Measurements from ENCODE around the gene ADAMTS7.
"Not testable (repeated sequence)": the region's sequence is repeated elsewhere in the genome, so short reads cannot be mapped to it uniquely, and the experiment has no call there.

The ADAMTS7 gene

DNA sequence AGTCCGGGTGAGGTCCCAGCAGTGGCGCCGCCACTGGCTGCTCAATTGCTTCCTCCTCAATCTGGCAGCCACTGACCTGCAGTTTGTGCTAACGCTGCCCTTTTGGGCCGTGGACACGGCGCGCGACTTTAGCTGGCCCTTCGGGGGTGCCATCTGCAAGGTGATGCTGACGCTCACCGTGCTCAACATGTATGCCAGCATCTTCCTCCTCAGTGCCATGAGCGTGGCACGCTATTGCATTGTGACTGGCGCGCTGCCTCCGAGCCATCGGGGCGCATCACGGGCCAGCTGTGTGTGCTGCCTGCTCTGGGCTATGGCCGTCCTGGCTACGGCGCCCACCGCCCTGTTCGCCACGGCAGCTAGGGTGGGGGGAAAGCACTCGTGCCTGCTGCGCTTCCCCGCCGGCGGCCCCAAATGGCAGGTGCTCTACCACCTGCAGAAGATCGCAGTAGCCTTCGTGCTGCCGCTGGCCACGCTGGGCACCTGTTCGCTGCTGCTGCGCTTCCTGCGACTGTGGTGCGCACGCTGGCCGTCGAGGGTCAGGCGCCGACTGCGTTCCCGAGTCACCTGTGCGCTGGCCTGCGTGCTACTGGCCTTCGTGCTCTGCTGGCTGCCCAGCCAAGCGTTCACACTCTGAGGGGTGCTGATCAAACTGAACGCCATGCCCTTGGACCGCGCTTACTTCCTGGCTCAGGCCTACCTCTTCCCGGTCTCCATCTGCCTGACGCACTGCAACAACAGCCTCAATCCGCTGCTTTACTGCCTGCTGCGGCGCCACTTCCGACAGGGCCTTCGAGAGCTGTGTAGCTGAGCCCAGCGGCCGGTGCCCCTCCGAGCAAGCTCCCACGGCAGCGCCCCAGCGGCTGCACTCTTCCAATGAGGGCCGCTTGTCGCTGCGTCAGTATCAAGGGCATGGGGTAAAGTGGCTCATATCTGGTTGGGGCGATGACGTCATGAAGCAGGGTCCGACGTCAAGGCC lies 20.3 kb upstream of the ADAMTS7 start:
- Histone ChIP-seq H3K4me3 (peak overlapping the region in 3 of 7 experiments; percentile 2 to 17 (median 15)), H3K27ac (no peak overlapping the region)

DNA sequence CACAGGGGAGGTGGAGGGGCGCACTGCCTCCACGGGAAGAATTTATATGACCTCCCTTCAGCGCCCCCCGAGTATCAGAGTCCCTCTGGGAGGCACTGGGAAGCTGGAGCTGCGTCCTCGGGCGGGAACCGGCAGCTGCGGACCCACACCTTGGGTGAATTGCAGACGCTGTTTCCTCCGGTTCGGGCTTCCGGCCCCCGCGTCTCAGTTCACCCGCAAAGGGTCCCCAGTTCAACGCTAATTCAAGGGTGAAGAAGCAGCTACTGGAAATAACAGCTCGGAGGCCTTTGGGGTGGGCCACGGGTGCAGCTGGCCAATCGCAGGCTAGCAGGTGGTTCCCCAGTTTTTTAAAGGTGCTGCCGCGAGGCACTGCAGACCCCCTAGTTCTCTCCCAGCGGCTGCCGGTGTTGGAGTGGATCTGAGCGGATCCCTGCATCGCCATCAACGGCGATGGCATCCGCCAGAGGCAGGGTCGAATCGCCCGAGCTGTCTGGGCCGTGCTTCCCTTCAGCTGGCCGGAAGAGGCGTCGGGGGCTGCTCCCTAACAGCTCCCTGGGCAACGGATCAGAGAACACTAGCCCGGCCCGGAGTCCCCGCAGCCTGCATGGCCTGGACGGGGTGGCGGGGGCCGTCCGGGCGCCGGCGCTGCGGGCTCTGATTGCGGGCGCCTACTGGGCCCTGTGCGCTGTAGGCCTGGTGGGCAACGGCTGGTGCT lies 19.4 kb upstream of the ADAMTS7 start:
- H3K4me3 ChIP-seq: peak overlapping the region in 3 of 7 experiments; percentile 2 to 17 (median 15)
- no peak overlapping the region for H3K27ac ChIP-seq

DNA sequence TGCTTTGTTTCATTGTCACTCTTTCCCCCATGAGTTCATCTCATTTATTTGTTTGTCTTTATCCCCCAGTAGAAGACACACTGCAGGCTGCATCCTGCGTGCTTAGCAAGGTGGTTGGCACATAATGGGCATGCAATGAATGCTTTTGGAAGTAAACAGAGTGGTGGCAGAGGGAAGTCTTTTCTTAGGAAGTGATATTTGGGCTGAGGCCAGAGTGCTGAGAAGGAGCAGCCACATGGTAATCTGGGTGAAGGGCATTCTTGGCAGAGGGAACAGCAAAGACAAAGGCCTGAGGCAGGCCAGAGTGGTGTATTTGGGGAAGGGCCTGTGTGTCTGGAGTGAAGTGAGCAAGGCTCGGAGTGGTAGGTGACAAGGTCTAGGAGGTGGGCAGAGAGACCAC lies 17.7 kb upstream of the ADAMTS7 start:
- Histone ChIP-seq H3K4me3 (no peak overlapping the region), H3K27ac (no peak overlapping the region)

DNA sequence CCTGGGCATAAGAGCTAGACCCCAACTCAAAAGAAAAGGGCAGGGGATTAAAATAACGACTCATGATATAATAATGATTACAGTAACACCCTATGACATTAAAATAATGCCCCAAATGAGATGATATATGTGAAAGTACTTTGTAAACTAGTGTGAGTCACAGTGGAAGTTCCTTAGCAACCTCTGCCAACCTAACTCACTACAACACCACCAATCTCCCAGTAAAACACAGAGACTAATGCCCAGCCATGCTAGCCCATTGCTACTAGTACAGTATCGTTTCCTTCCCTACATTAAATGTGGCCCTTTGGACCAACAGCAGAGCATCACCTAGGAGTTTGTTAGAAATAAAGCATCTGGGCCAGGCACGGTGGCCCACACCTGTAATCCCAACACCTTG lies 11.2 kb upstream of the ADAMTS7 start:
- Histone ChIP-seq H3K4me3 (no peak overlapping the region), H3K27ac (no peak overlapping the region)

DNA sequence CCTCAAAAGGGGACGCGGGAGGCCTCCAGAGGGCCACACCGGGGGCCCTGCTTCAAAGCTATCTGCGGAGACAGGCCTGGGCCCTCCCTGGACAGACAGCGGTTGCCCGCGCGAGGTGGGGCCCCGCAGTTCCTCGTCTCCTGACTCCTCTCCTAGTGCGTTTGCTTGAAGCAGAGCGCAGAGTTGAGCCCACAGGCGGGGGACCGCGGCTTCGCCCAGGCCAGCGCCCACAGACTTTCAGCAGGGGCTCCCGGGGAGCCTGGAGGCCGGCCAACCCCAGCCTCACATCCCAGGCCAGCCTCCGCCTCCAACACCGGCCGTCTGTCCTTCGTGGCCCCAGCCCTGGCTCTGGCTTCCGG lies 540 bp upstream of the ADAMTS7 start:
- Histone ChIP-seq H3K27ac (peak overlapping the region in 17 of 21 experiments; percentile 1 to 84 (median 61)), H3K4me3 (peak overlapping the region; percentile 41 to 70 (median 57))

DNA sequence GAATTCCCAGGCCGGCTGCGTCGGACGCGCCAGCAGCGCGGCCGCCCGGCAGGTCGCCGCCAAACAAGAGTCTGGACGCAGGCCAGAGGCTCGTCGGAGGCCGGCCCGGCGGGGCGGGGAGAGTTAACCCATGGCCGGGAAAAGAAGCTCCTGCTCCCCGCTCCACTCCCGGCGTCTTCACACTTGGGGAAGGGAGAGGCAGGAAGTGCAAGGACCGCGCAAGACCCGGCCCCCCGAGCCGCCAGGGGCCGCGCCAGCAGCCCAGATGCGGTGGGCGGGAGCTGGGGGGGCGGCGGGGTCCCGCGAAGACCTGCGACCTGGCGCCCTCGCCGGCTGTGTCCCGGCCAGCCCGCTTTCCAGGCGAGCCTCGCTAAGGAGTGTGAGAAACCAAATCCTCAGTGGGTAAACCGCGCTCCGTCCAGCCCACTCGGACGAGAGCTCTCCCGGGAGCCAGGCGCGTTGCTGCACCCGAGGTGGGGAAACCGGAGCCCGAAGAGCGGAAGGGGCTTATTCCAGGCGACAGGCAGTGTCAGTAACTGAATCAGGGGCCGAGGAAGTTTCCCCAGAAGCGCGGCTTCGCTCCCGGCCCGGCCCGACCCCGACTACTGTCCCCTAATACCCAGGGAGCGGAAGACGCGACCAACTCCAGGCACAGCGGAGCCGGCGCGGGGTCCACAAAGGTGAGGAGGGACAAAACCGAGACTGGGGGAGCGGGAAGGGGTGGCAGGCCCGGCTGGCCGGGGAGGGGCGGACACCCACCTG lies 721 bp downstream of the ADAMTS7 start:
- peak overlapping the region in 13 of 21 experiments; percentile 20 to 73 (median 50) for H3K27ac ChIP-seq
- H3K4me3 ChIP-seq: peak overlapping the region; percentile 41 to 70 (median 57)

DNA sequence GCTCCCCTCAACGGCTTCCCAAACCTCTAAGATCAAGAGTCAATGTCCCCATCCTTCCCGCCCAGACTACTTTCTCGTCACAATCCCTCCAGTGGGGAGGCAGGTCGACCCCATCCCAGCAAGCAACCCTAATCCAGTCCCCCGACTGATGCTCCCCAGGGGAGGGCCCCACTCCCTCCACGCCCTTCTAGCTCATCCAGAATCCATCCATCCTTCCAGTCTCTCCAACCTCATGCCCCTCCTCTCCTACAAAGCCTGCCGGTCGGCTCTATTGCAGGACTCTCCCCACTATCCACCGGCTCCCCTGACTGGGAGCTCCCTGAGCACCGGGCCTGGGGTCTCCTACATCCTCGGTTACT lies 1.3 kb downstream of the ADAMTS7 start:
- H3K4me3 ChIP-seq: peak overlapping the region; percentile 41 to 70 (median 57)
- peak overlapping the region in 5 of 21 experiments; percentile 20 to 73 (median 50) for H3K27ac ChIP-seq

DNA sequence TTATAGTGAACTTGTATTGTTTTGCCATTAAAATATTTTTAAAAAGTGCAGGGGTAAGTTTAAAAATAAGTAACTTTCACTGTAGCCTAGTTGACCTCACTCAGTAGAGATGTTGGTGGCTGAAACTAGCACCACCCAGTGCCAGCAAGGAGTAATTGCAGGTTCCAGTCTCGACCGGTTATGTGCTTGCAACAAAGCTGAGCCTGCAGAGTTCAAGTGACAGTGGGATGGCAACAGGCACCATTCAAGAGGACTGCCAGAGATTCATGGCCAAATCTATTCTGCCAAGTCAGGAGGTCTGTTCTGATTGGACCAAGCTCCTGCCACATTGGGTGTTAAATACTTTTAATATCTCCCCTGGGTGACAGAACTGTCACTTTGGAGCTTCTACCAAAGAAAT lies 2.7 kb downstream of the ADAMTS7 start:
- Histone ChIP-seq H3K27ac (no peak overlapping the region), H3K4me3 (no peak overlapping the region)

DNA sequence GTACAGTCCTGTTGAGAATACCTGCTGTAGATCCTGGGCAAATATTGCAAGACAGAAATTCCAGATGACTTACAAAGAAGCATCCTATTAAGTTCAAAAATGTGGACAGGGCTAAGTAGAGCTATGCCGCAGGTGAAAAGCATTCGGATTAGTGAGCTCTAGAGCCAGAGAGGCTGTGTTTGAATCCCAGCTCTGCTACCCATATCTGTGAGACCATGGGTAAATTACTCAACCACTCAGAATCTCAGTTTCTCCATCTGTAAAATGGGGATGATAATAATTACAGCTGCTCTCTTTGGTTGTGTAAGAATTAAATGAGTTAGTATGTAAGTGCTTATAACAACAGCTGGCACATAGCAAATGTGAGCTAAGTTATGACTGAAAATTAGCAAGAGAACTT lies 3.9 kb downstream of the ADAMTS7 start:
- H3K4me3 ChIP-seq: no peak overlapping the region
- no peak overlapping the region for H3K27ac ChIP-seq

DNA sequence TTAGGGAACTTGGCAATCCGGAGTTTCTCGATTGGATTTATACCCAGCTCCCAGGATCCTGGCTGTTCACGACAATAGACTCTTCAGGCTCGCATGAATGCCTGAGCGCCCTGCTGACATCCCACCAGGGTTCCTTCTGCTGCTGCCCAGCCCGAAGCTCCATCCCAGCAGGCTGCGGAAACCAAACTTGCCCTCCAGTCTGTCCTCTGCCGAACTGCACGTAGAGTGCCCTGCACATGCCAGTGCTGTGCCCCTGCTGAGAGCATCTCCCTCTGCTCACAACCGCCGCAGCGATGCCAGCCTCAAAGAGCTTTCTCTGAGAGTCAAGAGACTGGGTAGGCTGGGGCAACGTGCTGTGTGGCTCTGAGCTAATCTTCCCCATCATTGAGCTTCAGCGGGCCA lies 6.9 kb downstream of the ADAMTS7 start:
- Histone ChIP-seq H3K27ac (no peak overlapping the region), H3K4me3 (no peak overlapping the region)

DNA sequence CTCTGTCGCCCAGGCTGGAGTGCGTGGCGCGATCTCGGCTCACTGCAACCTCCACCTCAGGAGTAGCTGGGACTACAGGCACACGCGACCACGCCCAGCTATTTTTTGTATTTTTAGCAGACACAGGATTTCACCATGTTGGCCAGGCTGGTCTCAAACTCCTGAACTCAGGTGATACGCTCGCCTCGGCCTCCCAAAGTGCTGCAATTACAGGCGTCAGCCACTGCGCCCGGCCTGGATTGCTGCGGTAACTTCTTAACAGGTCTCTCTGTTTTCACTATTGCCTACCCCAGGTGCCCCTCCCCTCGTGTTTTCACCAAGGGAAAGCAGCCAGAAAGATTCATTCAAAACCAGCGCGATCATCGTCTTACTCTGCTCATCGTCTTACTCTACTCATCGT lies 10.5 kb downstream of the ADAMTS7 start:
- H3K27ac ChIP-seq: no peak overlapping the region
- H3K4me3 ChIP-seq: no peak overlapping the region

DNA sequence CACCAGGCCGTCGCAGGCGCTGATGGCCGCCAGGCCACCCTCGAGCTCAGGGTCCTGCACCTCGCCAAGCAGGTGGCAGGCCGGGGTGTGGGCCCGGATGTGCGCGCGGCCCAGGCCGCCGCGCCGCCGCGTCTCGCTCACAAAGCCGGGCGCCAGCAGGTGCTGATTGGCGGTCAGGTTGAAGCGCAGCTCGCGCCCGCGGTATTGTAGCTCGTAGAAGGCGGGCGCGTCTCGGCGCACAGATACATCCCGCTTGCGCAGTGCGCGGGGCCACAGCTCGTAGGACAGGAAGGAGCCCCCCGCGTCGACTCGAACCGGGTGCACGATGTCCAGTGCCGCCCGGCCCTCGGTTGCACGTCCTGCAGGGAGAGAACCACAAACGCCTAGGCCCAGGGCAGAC lies 11.1 kb downstream of the ADAMTS7 start:
- no peak overlapping the region for H3K4me3 ChIP-seq
- H3K27ac ChIP-seq: no peak overlapping the region

DNA sequence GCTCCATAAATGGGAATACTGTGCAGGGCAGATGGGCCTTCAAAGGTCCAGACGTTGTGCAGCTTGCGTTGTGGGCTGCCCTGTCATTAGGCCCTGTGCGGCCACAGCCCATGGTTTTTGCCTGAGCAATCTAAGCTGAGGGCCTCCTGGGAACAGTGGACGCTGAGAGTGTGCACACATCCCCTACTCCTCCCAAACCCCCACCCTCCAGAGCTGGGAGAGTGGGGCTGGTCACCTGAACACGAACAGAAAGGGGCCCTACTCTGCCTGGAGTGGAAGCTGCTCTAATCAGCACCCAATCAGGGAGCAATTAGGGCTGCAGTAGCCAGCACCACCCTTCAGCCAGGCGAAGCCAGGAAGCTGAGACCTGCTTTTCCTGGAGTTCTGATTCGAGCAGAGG lies 12.2 kb downstream of the ADAMTS7 start:
- H3K4me3 ChIP-seq, H3K27ac ChIP-seq: not testable (repeated sequence)

DNA sequence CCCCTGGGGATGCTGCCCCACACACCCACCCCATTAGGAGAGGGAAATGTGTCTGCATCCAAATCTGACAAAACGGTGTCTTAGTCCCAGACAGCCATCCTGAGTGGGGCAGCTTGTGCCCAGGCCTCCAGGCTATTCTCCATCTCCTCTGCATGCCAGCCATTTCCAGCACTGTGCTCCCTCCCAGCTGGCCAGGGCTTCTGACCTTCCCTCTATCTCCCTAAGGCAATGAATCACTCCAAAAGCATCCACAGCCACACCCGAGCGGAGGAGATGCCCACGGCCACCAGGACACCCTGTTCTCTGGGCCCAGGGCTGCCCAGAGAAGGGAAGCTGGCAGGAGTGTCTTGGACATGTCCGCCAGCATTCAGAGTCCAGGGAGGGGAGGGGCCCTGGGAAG lies 12.9 kb downstream of the ADAMTS7 start:
- not testable (repeated sequence) for H3K27ac ChIP-seq, H3K4me3 ChIP-seq

DNA sequence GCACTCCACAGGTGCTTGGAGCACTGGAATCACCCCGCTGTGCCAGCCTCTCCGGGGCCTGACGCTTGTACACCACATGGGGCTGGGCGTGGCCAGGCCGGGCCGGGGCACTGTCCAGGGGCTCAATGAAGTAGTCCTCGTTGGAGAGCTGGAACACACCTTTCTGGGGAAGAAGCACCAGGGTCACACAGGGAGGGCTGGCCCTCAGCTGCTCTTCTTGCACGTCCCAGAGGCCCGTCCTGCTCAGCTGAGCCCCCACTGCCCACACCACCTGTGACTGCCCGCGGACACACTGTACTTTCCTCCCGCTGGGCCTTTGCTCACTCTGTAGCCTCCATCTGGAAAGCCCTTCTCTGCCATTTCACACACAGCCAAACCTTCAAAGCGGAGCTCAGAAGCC lies 13.3 kb downstream of the ADAMTS7 start:
- Histone ChIP-seq H3K27ac (no peak overlapping the region), H3K4me3 (no peak overlapping the region)

DNA sequence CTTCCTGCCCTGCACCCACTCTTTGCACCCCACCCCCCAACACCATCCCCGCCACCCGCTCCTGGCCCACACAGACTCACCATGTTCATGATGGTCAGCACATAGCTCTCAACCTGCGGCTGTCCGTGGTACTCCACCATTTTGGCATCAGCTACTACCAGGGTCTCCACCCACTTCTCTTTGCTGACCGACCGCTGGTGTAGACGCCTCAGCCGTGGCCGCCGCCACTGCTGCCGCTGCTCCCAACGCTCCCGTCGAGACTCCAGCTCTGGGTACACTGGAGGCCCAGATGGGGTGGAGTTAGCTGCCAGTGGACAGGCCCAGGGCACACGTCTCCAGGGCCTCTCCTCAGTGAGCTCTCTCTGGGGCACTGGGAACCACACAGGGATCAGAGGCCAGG lies 14.8 kb downstream of the ADAMTS7 start:
- Histone ChIP-seq H3K27ac (no peak overlapping the region), H3K4me3 (no peak overlapping the region)

DNA sequence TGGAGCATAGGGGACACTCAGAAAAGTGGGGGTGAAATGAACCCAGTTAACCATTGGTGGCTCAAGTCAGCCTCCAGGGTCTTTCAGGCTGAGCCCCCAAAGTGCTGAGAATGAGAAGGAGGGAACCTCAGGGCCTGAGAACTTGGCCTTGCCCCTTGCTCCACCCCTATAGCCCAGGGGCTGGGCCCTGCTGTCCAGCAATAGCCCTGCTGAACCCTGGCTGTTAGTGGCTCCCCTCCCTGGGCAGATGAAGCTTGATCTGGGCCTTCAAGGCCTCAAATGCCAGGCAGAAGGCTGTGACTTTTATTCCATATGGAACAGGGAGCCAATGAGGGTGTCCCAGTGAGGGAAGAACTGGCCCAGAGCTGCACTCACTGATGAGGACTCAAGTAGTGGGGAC lies 16.2 kb downstream of the ADAMTS7 start:
- Histone ChIP-seq H3K4me3 (no peak overlapping the region), H3K27ac (no peak overlapping the region)

DNA sequence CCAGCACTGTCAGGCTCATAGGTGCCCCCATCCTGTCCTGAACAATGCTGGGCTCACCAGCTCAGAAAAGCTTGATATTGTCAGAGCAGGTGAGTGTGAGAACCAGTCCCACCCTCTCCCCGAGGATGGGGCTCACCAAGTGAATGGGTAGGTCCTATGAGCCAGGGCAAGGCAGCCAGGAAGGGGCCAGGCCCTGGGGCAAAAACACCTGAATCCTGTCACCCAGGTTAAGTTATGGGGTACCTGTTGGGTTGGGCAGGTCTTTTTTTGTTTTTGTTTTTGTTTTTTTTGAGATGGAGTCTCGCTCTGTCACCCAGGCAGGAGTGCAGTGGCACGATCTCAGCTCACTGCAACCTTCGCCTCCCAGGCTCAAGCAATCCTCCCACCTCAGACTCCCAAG lies 16.8 kb downstream of the ADAMTS7 start:
- H3K4me3 ChIP-seq, H3K27ac ChIP-seq: not testable (repeated sequence)

DNA sequence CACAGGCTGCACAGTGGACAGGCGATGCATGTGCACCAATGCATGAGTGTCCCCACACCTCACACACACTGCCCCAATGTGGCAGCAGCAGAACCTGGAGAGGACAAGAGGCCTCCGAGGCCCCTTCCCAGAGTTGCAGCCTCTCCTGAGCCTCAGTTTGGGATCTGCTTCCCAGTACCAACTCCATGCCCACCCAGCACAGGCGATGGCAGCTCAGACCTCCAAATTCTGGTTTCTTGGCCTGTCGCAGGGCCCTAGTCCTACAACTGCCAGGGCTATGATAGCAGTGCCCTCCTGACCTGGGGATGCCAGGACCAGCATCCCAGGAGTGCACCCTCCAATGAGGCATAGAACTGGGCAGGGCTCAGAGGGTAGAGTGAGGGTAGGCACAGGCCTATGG lies 19.9 kb downstream of the ADAMTS7 start:
- no peak overlapping the region for H3K27ac ChIP-seq
- no peak overlapping the region for H3K4me3 ChIP-seq

DNA sequence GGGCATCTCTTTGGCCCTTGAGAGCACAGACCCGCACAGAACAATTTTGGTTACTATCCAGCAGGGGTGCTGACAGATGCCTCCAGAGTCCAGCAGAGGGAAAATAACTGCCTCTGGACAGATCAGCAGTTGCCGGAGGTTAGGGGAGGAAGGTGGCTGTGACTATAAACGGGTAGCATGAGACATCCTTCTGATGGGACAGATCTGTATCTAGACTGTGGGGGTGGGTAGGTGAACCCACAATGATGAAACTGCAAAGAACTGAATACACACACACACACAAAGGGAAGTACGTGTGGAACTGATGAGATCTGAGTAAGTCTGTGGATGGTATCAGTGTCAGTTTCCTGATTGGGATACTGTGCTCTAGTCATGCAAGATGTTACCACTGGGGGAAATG lies 21.2 kb downstream of the ADAMTS7 start:
- H3K4me3 ChIP-seq: no peak overlapping the region
- H3K27ac ChIP-seq: no peak overlapping the region

All from skin epidermis (tissue), 12 donors.